Keratinocyte (primary cell): ENCODE results near the gene RAX2. TPM values are rescaled to one million over a fixed set of nuclear protein-coding genes. Genes with fewer than 3 reads are reported as not detected.
"Not testable (repeated sequence)": the region's sequence is repeated elsewhere in the genome, so short reads cannot be mapped to it uniquely, and the experiment has no call there.

ENCODE experiments used
- DNase-seq: peaks from one replicate; pipeline ENCODE4 v3.0.0-alpha.2; 2011; ENCODE audit warnings: low read depth, missing footprints, low spot score
- FAIRE-seq: peaks from 2 replicates; lab custom pipeline; 2011; peaks lifted over from hg19 to GRCh38; lab: Jason Lieb, UNC
- H2AFZ ChIP-seq: 2 replicates; pipeline ENCODE4 v1.6.0; 2012; ENCODE audit warnings: low read length, control low read depth, inconsistent platforms; ENCODE audit not compliant: control insufficient read depth
- H3K27ac ChIP-seq: 2 replicates; pipeline ENCODE4 v1.5.1; 2011; ENCODE audit warnings: low read length; ENCODE audit not compliant: control insufficient read depth, insufficient read depth
- H3K27me3 ChIP-seq: 3 replicates; pipeline ENCODE4 v1.6.0; 2011; ENCODE audit warnings: low read length; ENCODE audit not compliant: control insufficient read depth, insufficient read depth; ENCODE audit errors: extremely low read depth
- H3K36me3 ChIP-seq, 2 experiments: 2 replicates in 1 of 2; 3 replicates in 1 of 2; pipeline ENCODE4 v1.5.1; 2011; ENCODE audit warnings: low read length in 2 of 2, mild to moderate bottlenecking in 1 of 2; ENCODE audit not compliant: control insufficient read depth in 2 of 2, insufficient read depth in 2 of 2; ENCODE audit errors: extremely low read depth in 1 of 2
- H3K4me1 ChIP-seq: 3 replicates; pipeline ENCODE4 v1.5.1; 2011; ENCODE audit warnings: low read length; ENCODE audit not compliant: control insufficient read depth, insufficient read depth; ENCODE audit errors: extremely low read depth
- H3K4me2 ChIP-seq: 3 replicates; pipeline ENCODE4 v1.6.0; 2011; ENCODE audit warnings: low read depth, low read length; ENCODE audit not compliant: control insufficient read depth, insufficient read depth; ENCODE audit errors: extremely low read depth
- H3K4me3 ChIP-seq, 3 experiments: fragments of 200-600 bp in 1 of 3; sonication (generic) in 1 of 3; 2 replicates in 2 of 3; 3 replicates in 1 of 3; pipeline ENCODE4 v1.5.1; 2011 to 2016; ENCODE audit warnings: low read length in 3 of 3, mild to moderate bottlenecking in 3 of 3, control low read depth in 2 of 3, inconsistent platforms in 1 of 3, low read depth in 1 of 3, mixed read lengths in 1 of 3, mixed run types in 1 of 3, moderate library complexity in 1 of 3; ENCODE audit not compliant: control insufficient read depth in 2 of 3, insufficient read depth in 2 of 3; ENCODE audit errors: extremely low read depth in 1 of 3
- H3K79me2 ChIP-seq: 2 replicates; pipeline ENCODE4 v1.6.0; 2012; ENCODE audit warnings: low read length; ENCODE audit not compliant: control insufficient read depth, insufficient read depth
- H3K9ac ChIP-seq: 3 replicates; pipeline ENCODE4 v1.6.0; 2011; ENCODE audit warnings: low read length; ENCODE audit not compliant: control insufficient read depth, insufficient read depth; ENCODE audit errors: extremely low read depth
- H3K9me1 ChIP-seq: 3 replicates; pipeline ENCODE4 v1.6.0; 2011; ENCODE audit warnings: low read length; ENCODE audit not compliant: control insufficient read depth, insufficient read depth; ENCODE audit errors: extremely low read depth
- H3K9me3 ChIP-seq: 2 replicates; pipeline ENCODE4 v1.5.1; 2012; ENCODE audit warnings: low read depth, low read length; ENCODE audit not compliant: control insufficient read depth
- H4K20me1 ChIP-seq: 3 replicates; pipeline ENCODE4 v1.6.0; 2011; ENCODE audit warnings: low read length; ENCODE audit not compliant: control insufficient read depth, insufficient read depth; ENCODE audit errors: extremely low read depth
- EZH2 ChIP-seq: IDR thresholded peaks from one replicate; pipeline ENCODE4 v1.6.1; 2012; ENCODE audit warnings: inconsistent platforms, mild to moderate bottlenecking, low read length, moderate library complexity
- dilution Hi-C: fragments of 300-500 bp; cut with MboI; formaldehyde crosslinking; loops from one replicate; pipeline ENCODE4 v1.7.0; 2020; ENCODE audit warnings: low sequenced_read_pairs; ENCODE audit not compliant: extremely low pct_ligation_motif_present
- polyA plus RNA-seq, 5 experiments: library from polyadenylated mRNA; depleted of rRNA in 3 of 5; stranded (reverse) in 3 of 5; stranded (forward) in 1 of 5; unstranded in 1 of 5; fragments of >200 nt; gene quantifications; 1 replicate in 1 of 5; 2 replicates in 3 of 5; 3 replicates in 1 of 5; pipeline versions ENCODE4 v1.2.1 to v1.2.3, GENCODE V29; 2011 to 2012; ENCODE audit warnings: missing spikeins in 2 of 5, low read depth in 1 of 5, low replicate concordance in 1 of 5
- TF ChIP-seq, protein P1 (sequence below), 3 experiments: IDR thresholded peaks in 1 of 3; conservative IDR thresholded peaks in 1 of 3; optimal IDR thresholded peaks in 1 of 3; 2 replicates in 2 of 3; 3 replicates in 1 of 3; pipeline versions ENCODE3 to v1.5.1; 2011; ENCODE audit warnings: low read length in 3 of 3, mild to moderate bottlenecking in 3 of 3, moderate library complexity in 2 of 3, control low read depth in 1 of 3, inconsistent platforms in 1 of 3; ENCODE audit not compliant: insufficient read depth in 2 of 3; ENCODE audit errors: extremely low read depth in 1 of 3

Gene RAX2
- polyA plus RNA-seq, 1 donor (not counting 4 experiments of a cell fraction or from before 2014, with no cell fraction given): not detected

DNA sequence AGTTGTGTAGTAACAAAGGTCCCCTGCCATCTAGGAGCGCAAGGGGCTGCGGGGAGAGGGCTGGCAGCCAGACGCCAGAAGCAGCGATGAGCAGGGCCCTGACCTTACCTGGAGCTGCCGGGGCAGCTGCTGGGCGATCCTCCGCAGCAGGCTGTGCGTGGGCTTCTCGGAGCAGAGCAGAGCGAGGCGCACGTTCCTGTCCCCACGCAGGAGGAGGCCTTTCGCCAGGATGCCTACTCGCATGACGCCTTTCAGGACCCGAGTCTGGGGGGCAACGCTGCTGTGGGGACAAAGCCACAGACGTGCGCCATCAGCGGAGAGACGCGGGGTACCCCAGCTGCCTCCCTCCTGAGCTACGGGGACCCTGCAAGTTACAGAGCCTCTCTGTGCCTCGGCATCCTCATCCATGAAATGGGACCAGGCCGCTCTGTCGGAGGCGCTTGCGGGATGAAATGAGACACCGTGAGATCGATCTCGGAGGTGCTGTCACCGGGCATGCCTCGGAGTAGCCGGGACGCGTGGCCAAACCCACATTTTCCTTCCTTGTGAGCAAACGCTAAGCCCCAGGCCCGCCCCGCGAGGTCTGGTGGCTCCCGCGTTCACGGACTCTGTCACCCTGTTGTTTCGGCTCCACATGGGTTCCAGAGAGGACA, 44.7 kb upstream of the RAX2 start:
- peaks cover 5% of the 10 kb centered on the region for H3K4me1 ChIP-seq
- H2AFZ ChIP-seq: no peak overlapping the region
- no peak for FAIRE-seq

DNA sequence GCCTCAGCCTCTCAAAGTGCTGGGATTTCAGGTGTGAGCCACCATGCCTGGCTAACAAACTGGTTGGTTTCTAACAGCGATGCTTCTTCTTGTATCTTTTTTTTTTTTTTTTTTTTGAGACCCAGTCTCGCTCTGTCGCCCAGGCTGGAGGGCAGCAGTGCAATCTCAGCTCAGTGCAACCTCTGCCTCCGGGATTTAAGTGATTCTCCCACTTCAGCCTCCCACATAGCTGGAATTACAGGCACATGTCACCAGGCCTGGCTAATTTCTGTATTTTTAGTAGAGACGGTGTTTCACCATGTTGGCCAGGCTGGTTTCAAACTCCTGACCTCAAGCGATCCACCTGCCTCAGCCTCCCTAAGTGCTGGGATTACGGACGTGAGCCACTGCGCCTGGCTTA, 44.1 kb upstream of the RAX2 start:
- H3K36me3 ChIP-seq, H3K4me3 ChIP-seq, DNase-seq, H3K79me2 ChIP-seq, H3K9me3 ChIP-seq, H3K4me2 ChIP-seq, H3K4me1 ChIP-seq, H2AFZ ChIP-seq, H4K20me1 ChIP-seq, FAIRE-seq, H3K27ac ChIP-seq, H3K9me1 ChIP-seq, dilution Hi-C loops, H3K9ac ChIP-seq: not testable (repeated sequence)
- peaks cover 14% of the 10 kb centered on the region for H3K27me3 ChIP-seq

More for the DNA sequence above, 44.7 kb upstream of the RAX2 start:
- Histone ChIP-seq H3K9ac (no peak overlapping the region), H3K36me3 (no peaks in the 10 kb centered on the region), H3K9me3 (no peaks in the 10 kb centered on the region), H3K4me2 (no peak overlapping the region), H3K4me3 (no peak overlapping the region), H3K79me2 (no peaks in the 10 kb centered on the region), H3K9me1 (no peaks in the 10 kb centered on the region), H3K27ac (no peak overlapping the region), H3K27me3 (peaks cover 14% of the 10 kb centered on the region), H4K20me1 (no peaks in the 10 kb centered on the region)
- DNase-seq: no peak
- dilution Hi-C loops: no loop called here
- TF ChIP-seq, protein P1, sequence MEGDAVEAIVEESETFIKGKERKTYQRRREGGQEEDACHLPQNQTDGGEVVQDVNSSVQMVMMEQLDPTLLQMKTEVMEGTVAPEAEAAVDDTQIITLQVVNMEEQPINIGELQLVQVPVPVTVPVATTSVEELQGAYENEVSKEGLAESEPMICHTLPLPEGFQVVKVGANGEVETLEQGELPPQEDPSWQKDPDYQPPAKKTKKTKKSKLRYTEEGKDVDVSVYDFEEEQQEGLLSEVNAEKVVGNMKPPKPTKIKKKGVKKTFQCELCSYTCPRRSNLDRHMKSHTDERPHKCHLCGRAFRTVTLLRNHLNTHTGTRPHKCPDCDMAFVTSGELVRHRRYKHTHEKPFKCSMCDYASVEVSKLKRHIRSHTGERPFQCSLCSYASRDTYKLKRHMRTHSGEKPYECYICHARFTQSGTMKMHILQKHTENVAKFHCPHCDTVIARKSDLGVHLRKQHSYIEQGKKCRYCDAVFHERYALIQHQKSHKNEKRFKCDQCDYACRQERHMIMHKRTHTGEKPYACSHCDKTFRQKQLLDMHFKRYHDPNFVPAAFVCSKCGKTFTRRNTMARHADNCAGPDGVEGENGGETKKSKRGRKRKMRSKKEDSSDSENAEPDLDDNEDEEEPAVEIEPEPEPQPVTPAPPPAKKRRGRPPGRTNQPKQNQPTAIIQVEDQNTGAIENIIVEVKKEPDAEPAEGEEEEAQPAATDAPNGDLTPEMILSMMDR (optimal IDR thresholded peaks at IDR 0.05 in 1 of 3, IDR thresholded peaks at IDR 0.05 in 1 of 3, conservative IDR thresholded peaks at IDR 0.05 in 1 of 3; ENCODE audit: extremely low read depth in 1 of 3, insufficient read depth in 2 of 3, low read length in 3 of 3): no peak
- TF ChIP-seq EZH2: no peak

GRCh38 chr19:3814648-3815047, 42.6 kb upstream of the RAX2 start:
- H3K79me2 ChIP-seq: no peaks in the 10 kb centered on the region
- no peaks in the 10 kb centered on the region for H3K9me1 ChIP-seq
- H3K27ac ChIP-seq: no peak overlapping the region
- H2AFZ ChIP-seq: no peak overlapping the region
- no peak for TF ChIP-seq EZH2
- TF ChIP-seq, protein P1 (optimal IDR thresholded peaks at IDR 0.05 in 1 of 3, IDR thresholded peaks at IDR 0.05 in 1 of 3, conservative IDR thresholded peaks at IDR 0.05 in 1 of 3; ENCODE audit: extremely low read depth in 1 of 3, insufficient read depth in 2 of 3, low read length in 3 of 3): no peak
- H3K4me1 ChIP-seq: peaks cover 5% of the 10 kb centered on the region
- no peaks in the 10 kb centered on the region for H4K20me1 ChIP-seq
- dilution Hi-C loops: no loop called here
- DNase-seq: no peak
- no peak overlapping the region for H3K9ac ChIP-seq
- no peak overlapping the region for H3K4me3 ChIP-seq
- H3K4me2 ChIP-seq: no peak overlapping the region
- peaks cover 7% of the 10 kb centered on the region for H3K27me3 ChIP-seq
- no peaks in the 10 kb centered on the region for H3K36me3 ChIP-seq
- no peak for FAIRE-seq
- no peaks in the 10 kb centered on the region for H3K9me3 ChIP-seq
